HepG2 (cell line): ENCODE data around the gene UGT1A8. TPM values are rescaled to one million over a fixed set of nuclear protein-coding genes. Genes with fewer than 3 reads are reported as not detected.

Source experiments
- ATAC-seq: fragments of 200-7000 bp; cut with Tn5 transposase; 3 replicates; pipeline ENCODE4 v1.9.1; 2020; ENCODE audit warnings: mild to moderate bottlenecking, moderate library complexity
- BruUV-seq: library from RNA; stranded (reverse); fragments of 400-500 nt; replicated peaks from 2 replicates; lab custom pipeline; 2021; lab: Mats Ljungman, UMichigan
- CTCF ChIA-PET: fragments of 300-600 bp; formaldehyde crosslinking; extraction: SDS; loops from one replicate; lab custom pipeline; 2021; ENCODE audit warnings: low total read pairs, inconsistent platforms, low intra/inter-chr PET ratio; lab: Yijun Ruan, JAX
- POLR2A ChIA-PET: fragments of 350-600 bp; sonication (Branson Sonifier 250); formaldehyde crosslinking; loops from one replicate; lab custom pipeline; 2020; ENCODE audit warnings: antibody characterized with exemption, inconsistent platforms; lab: Yijun Ruan, JAX
- DNase-seq: peaks from one replicate; pipeline ENCODE4 v3.0.0-alpha.2; 2015; ENCODE audit warnings: low spot score
- FAIRE-seq: peaks from 3 replicates; lab custom pipeline; 2011; peaks lifted over from hg19 to GRCh38; lab: Jason Lieb, UNC
- H2AFZ ChIP-seq: one replicate; pipeline ENCODE4 v1.6.1; 2011; ENCODE audit warnings: low read length, inconsistent platforms
- H3K27ac ChIP-seq: fragments of 300-600 bp; 3 replicates; pipeline ENCODE4 v1.8.0; 2011; ENCODE audit warnings: mixed run types, mild to moderate bottlenecking, mixed read lengths, low read length, inconsistent platforms; ENCODE audit not compliant: insufficient read depth; ENCODE audit errors: extremely low read length
- H3K27me3 ChIP-seq, 2 experiments: fragments of 200-600 bp in 1 of 2; 2 replicates in 1 of 2; 3 replicates in 1 of 2; pipeline versions ENCODE4 v1.6.0 to v1.8.0; 2011; ENCODE audit warnings: low read length in 2 of 2, mild to moderate bottlenecking in 2 of 2, moderate library complexity in 2 of 2, inconsistent platforms in 1 of 2; ENCODE audit not compliant: insufficient read depth in 2 of 2, control insufficient read depth in 1 of 2
- H3K36me3 ChIP-seq, 2 experiments: fragments of 200-600 bp in 1 of 2; replicated peaks in 1 of 2; 2 replicates in 1 of 2; 3 replicates in 1 of 2; pipeline versions ENCODE4 v1.5.1 to v1.8.0; 2011; ENCODE audit warnings: low read length in 2 of 2, inconsistent platforms in 1 of 2; ENCODE audit not compliant: insufficient read depth in 2 of 2, control insufficient read depth in 1 of 2
- H3K4me1 ChIP-seq: 2 replicates; pipeline ENCODE4 v1.5.1; 2012; ENCODE audit warnings: low read length, inconsistent platforms; ENCODE audit not compliant: insufficient read depth
- H3K4me2 ChIP-seq: 2 replicates; pipeline ENCODE4 v1.6.0; 2011; ENCODE audit warnings: low read depth, low read length, inconsistent platforms
- H3K4me3 ChIP-seq, 3 experiments: fragments of 200-600 bp in 1 of 3; sonication (generic), shearing (Covaris generic) in 1 of 3; replicated peaks in 1 of 3; 2 replicates each; pipeline ENCODE4 v1.5.1; 2011 to 2016; ENCODE audit warnings: low read length in 3 of 3, inconsistent platforms in 2 of 3, low read depth in 2 of 3, mild to moderate bottlenecking in 2 of 3, control low read depth in 1 of 3, mixed read lengths in 1 of 3; ENCODE audit not compliant: insufficient read depth in 1 of 3
- H3K79me2 ChIP-seq: one replicate; pipeline ENCODE4 v1.6.1; 2011; ENCODE audit warnings: low read length, inconsistent platforms; ENCODE audit not compliant: insufficient read depth
- H3K9ac ChIP-seq: 2 replicates; pipeline ENCODE4 v1.6.0; 2011; ENCODE audit warnings: mild to moderate bottlenecking, low read depth, low read length, inconsistent platforms; ENCODE audit not compliant: insufficient read depth
- H3K9me3 ChIP-seq: 2 replicates; pipeline ENCODE4 v1.5.1; 2012; ENCODE audit warnings: mild to moderate bottlenecking, low read length
- H4K20me1 ChIP-seq: 2 replicates; pipeline ENCODE4 v1.6.0; 2011; ENCODE audit warnings: inconsistent platforms, mild to moderate bottlenecking, low read length, moderate library complexity; ENCODE audit not compliant: insufficient read depth
- GLMP ChIP-seq: sonication (generic); formaldehyde crosslinking; IDR thresholded peaks from 2 replicates; pipeline ENCODE4 v1.9.0; 2021; ENCODE audit warnings: missing genetic modification reagents, mild to moderate bottlenecking, borderline replicate concordance
- MATR3 ChIP-seq: sonication (generic); formaldehyde crosslinking; IDR thresholded peaks from 2 replicates; pipeline ENCODE4 v1.4.0; 2020; ENCODE audit warnings: missing genetic modification reagents
- MNT ChIP-seq: fragments of 450-650 bp; IDR thresholded peaks from 2 replicates; pipeline ENCODE4 v1.6.1; 2016
- NR2F6 ChIP-seq, 2 experiments: IDR thresholded peaks; 2 replicates each; pipeline ENCODE4 v1.6.1; 2016; ENCODE audit warnings: antibody characterized with exemption in 1 of 2, mild to moderate bottlenecking in 1 of 2
- TAF15 ChIP-seq: fragments of 200-400 bp; formaldehyde crosslinking; IDR thresholded peaks from one replicate; pipeline ENCODE4 v1.6.1; 2018; ENCODE audit warnings: mild to moderate bottlenecking, low read depth, low read length; ENCODE audit not compliant: poor library complexity, severe bottlenecking
- TEAD2 ChIP-seq: sonication (generic); formaldehyde crosslinking; IDR thresholded peaks from 2 replicates; pipeline ENCODE4 v1.9.0; 2021; ENCODE audit warnings: missing genetic modification reagents
- TEAD3 ChIP-seq: optimal IDR thresholded peaks from 2 replicates; pipeline ENCODE3; 2016; ENCODE audit warnings: borderline replicate concordance
- TEF ChIP-seq: sonication (generic); formaldehyde crosslinking; IDR thresholded peaks from 2 replicates; pipeline ENCODE4 v1.5.0; 2020; ENCODE audit warnings: missing genetic modification reagents
- ZBTB33 ChIP-seq: sonication (generic); formaldehyde crosslinking; IDR thresholded peaks from 2 replicates; pipeline ENCODE4 v1.4.0; 2020; ENCODE audit warnings: missing genetic modification reagents
- ZFAT ChIP-seq: sonication (generic); formaldehyde crosslinking; conservative IDR thresholded peaks from 2 replicates; pipeline ENCODE4 v1.8.1; 2023; ENCODE audit warnings: missing genetic modification reagents, inconsistent platforms
- ZMYM2 ChIP-seq: sonication (generic); formaldehyde crosslinking; IDR thresholded peaks from 2 replicates; pipeline ENCODE4 v1.8.0; 2022; ENCODE audit warnings: mild to moderate bottlenecking, missing genetic modification reagents
- ZNF362 ChIP-seq: sonication (generic); formaldehyde crosslinking; IDR thresholded peaks from 2 replicates; pipeline ENCODE4 v1.4.0; 2020; ENCODE audit warnings: missing genetic modification reagents, mild to moderate bottlenecking, borderline replicate concordance
- ZNF543 ChIP-seq: sonication (generic); formaldehyde crosslinking; IDR thresholded peaks from 2 replicates; pipeline ENCODE4 v1.4.0; 2020; ENCODE audit warnings: mild to moderate bottlenecking, missing genetic modification reagents
- ZNF747 ChIP-seq: sonication (generic); formaldehyde crosslinking; IDR thresholded peaks from 2 replicates; pipeline ENCODE4 v1.8.1; 2023; ENCODE audit warnings: missing genetic modification reagents, mild to moderate bottlenecking, borderline replicate concordance
- ZNF788 ChIP-seq: sonication (generic); formaldehyde crosslinking; IDR thresholded peaks from 2 replicates; pipeline ENCODE4 v1.5.0; 2020; ENCODE audit warnings: mild to moderate bottlenecking, missing genetic modification reagents, borderline replicate concordance
- ZNF800 ChIP-seq: sonication (generic); formaldehyde crosslinking; IDR thresholded peaks from 2 replicates; pipeline ENCODE4 v1.4.0; 2020; ENCODE audit warnings: missing genetic modification reagents
- WGBS: methylation state at CpG from one replicate; pipeline ENCODE4 v1.1.6; 2017; ENCODE audit warnings: low lambda C conversion rate; 5-methylcytosine and 5-hydroxymethylcytosine counted together
- in situ Hi-C: cut with HindIII; loops from 2 replicates; pipeline ENCODE4 v1.10.0; 2017; ENCODE audit warnings: low pct_unique_long_range_greater_than_20kb; ENCODE audit not compliant: extremely low pct_ligation_motif_present
- intact Hi-C: fragments of 100-400 bp; cut with micrococcal nuclease; formaldehyde crosslinking; loops from one replicate; pipeline ENCODE4 v1.10.0; 2022; ENCODE audit not compliant: unreplicated experiment
- polyA plus RNA-seq, 8 experiments: library from polyadenylated mRNA; depleted of rRNA in 3 of 8; stranded (reverse) in 7 of 8; unstranded in 1 of 8; fragments of >200 nt; fragmentation: Illumina TruSeq in 4 of 8; extraction: Trizol in 4 of 8; gene quantifications; 2 replicates each; pipeline versions ENCODE4 v1.2.1 to v1.2.3, GENCODE V29; 2011 to 2016; ENCODE audit warnings: low read depth in 4 of 8, missing spikeins in 1 of 8, mixed read lengths in 1 of 8; ENCODE audit not compliant: insufficient read depth in 1 of 8
- total RNA-seq, 5 experiments: library from RNA; depleted of rRNA; stranded (reverse); fragments of >200 nt; fragmentation: Illumina TruSeq; extraction: Trizol; gene quantifications; 2 replicates each; pipeline ENCODE4 v1.2.3, GENCODE V29; 2016; ENCODE audit warnings: low read depth in 1 of 5

Gene UGT1A8
- total and polyA plus RNA-seq, 2 of the 13 experiments (the other 11 are each of a cell fraction or from before 2014, with no cell fraction given), result not detected

GRCh38 chr2:233821196-233821595 lies 203.8 kb downstream of the UGT1A8 start (continued):
- TF ChIP-seq MNT (no peak), ZMYM2 (CRISPR knock-in tag) (no peak), MATR3 (CRISPR knock-in tag) (no peak), ZNF788 (CRISPR knock-in tag) (no peak), TEAD3 (CRISPR knock-in tag) (no peak), NR2F6 (IDR thresholded peaks at IDR 0.05) (no peak), NR2F6 (CRISPR knock-in tag; IDR thresholded peaks at IDR 0.05) (no peak), ZNF543 (no peak), ZNF800 (CRISPR knock-in tag) (no peak)

- FAIRE-seq (no peak), DNase-seq (no peak), ATAC-seq (no peak)
- CTCF ChIA-PET, result no interaction called here
- Histone ChIP-seq H3K27ac (no peak overlapping the region), H3K4me2 (no peak overlapping the region), H3K4me1 (peaks cover 21% of the 10 kb centered on the region), H4K20me1 (no peaks in the 10 kb centered on the region), H3K9ac (no peak overlapping the region), H3K9me3 (no peaks in the 10 kb centered on the region), H3K27me3 (peaks cover 8 to 29% of the 10 kb centered on the region in 2 experiments), H3K36me3 (no peaks in the 10 kb centered on the region), H3K79me2 (no peaks in the 10 kb centered on the region), H3K4me3 (no peak overlapping the region), H2AFZ (no peak overlapping the region)
- in situ Hi-C loops, result no loop called here
- POLR2A ChIA-PET, result no interaction called here
- WGBS, result 84% methylated on average over 5 of the region's 8 CpGs
- no TSS peak for BruUV-seq
- intact Hi-C loops, result no loop called here
- no peak for TF ChIP-seq ZNF747 (CRISPR knock-in tag)
- no peak for TF ChIP-seq ZBTB33 (CRISPR knock-in tag)
- TF ChIP-seq GLMP (CRISPR knock-in tag), result no peak
- TF ChIP-seq ZNF362 (CRISPR knock-in tag), result no peak
- TF ChIP-seq ZFAT, result no peak
- TF ChIP-seq TEAD2 (CRISPR knock-in tag), result no peak
- TF ChIP-seq TAF15, result no peak
- TF ChIP-seq TEF (CRISPR knock-in tag), result no peak
Observed at GRCh38 chr2:233821709-233822100, 204.3 kb downstream of the UGT1A8 start.
